ENCODE results near the gene NKD2.
"Not testable (repeated sequence)": the region's sequence is repeated elsewhere in the genome, so short reads cannot be mapped to it uniquely, and the experiment has no call there.

NKD2 gene

DNA sequence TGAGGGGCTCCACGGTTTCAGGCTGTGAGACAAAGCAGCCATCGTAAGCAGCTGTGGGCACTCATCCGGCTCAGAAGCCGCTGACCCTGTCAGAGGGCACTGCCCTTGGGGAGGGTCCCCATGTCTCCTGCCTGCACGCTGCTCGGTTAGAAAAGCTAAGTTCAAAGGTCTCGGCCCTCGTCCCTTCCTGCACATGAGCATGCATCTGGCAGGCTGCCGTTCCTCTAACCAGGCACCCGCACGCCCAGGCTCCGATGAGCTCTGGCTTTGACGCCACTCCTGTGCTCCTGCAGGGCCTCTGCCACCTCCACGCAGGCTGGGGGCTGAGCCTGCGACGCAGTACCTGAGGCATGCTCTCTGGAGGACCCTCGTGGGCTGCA is 51.3 kb downstream of the NKD2 start:
- DNase-seq: no peak

DNA sequence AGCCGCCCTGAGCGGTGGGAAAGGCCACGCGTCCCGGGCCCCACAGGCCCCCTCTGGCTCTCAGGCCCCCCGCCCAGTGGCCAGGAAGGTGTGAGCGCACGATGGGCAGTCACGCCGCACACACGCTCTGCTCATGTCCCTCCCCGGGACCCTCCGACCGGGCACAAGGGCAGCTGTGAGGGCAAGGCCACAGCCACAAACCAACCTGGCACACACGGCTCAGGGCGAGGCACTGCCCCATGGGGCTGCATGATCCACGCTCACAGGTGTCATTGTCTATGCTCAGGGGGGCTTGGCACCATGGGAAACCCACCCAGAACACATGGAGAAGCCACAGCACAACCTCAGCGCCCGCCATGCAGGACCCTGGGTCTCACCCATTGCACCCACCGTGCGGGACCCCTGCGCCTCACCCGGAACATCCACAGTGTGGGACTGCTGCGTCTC is 52.0 kb downstream of the NKD2 start:
- DNase-seq: no peak

DNA sequence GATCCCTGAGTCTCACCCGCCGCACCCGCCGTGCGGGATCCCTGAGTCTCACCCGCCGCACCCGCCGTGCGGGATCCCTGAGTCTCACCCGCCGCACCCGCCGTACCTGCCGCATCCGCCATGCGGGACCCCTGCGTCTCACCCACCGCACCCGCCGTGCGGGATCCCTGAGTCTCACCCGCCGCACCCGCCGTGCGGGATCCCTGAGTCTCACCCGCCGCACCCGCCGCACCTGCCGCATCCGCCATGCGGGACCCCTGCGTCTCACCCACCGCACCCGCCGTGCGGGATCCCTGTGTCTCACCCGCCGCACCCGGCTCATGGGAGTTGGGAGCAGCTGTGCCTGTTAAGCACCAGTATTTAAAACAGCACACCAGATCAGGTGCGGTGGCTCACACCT is 52.7 kb downstream of the NKD2 start:
- DNase-seq: not testable (repeated sequence)

DNA sequence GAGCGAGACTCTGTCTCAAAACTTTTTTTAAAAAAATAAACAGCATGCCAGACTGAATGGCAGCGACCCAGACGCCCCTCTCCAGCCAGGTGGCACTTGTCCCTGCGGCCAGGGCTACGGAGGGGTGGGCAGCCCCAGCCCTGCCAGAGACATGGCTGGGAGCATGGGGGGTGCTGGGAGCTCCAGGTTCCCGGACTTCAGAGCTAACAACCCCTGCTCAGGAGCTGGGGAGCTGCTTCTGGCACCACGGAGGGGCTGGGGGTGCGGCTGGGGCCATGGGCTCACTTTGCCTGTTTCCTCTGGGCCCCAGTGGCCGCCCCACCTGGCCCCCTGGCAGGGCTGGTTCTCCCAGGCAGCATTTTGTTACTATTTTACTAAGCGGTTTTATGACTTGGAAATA is 53.3 kb downstream of the NKD2 start:
- DNase-seq: no peak

DNA sequence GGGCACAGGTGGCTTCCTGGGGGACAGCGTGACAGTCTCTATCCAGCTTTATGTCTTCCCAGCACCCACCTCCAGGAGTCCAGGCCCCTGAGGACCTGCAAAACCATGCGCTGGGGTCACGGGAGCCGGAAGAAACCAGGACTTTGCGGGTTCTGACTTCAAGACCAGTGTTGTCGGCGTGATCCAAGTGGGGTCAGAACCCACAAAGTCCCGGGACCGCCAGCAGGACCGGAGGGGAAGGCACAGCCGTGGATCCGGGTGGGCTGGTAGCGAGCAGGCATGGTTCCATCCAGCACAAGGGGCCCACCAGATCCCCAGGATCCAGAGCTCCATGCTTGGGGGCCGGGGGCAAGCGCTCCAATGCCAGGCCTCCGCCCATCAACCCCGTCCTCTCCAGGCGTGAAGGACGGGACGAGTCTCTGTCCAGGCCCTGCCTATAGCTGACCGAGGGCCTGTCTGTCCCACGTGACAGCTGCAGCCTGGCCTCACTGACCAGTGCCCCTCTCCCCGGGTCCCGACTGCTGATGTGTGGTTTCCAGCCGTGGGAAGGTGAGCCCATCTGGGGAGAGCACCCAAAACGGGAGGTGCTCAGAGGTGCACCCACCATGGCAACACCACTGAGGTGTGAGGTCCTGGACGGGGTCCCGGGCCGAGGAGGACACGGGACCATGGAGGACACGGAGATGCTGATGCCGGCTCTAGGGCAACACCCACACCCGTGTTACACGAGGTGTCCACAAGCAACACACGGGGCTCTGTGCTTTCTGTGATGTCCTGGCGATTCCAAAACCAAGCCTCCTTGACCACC is 54.4 kb downstream of the NKD2 start:
- no peak for DNase-seq

DNA sequence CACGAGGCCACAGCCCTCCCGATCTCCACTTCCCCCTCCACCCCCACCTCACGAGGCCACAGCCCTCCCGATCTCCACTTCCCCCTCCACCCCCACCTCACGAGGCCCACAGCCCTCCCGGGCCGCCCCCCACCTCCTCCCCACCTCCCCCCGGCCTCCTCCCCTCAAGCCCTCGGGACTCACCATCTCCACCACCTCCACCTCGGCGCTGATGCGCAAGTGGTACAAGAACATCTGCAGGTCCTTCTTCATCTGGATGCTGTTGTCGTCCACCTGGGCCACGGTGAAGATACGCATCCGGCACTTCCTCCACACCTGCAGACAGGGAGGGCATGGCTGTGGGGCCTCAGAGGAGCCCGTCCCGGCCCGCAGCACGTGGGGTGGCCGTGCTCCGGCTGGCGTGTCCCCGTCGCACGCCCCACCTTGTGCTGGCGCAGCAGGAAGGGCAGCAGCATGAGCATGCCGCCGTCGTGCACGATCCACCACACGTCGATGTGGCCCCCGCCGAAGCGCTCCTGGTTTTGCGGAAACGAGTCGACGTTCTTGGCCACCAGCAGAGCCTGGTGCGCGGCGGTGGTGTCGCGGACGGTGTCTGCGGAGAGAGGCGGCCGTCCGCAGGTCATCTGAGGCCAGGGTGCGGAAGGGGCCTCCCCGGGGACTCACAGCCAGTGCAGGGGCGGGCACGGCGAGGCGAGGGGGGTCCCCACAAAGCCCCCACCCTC is 55.2 kb downstream of the NKD2 start:
- DNase-seq: no peak

DNA sequence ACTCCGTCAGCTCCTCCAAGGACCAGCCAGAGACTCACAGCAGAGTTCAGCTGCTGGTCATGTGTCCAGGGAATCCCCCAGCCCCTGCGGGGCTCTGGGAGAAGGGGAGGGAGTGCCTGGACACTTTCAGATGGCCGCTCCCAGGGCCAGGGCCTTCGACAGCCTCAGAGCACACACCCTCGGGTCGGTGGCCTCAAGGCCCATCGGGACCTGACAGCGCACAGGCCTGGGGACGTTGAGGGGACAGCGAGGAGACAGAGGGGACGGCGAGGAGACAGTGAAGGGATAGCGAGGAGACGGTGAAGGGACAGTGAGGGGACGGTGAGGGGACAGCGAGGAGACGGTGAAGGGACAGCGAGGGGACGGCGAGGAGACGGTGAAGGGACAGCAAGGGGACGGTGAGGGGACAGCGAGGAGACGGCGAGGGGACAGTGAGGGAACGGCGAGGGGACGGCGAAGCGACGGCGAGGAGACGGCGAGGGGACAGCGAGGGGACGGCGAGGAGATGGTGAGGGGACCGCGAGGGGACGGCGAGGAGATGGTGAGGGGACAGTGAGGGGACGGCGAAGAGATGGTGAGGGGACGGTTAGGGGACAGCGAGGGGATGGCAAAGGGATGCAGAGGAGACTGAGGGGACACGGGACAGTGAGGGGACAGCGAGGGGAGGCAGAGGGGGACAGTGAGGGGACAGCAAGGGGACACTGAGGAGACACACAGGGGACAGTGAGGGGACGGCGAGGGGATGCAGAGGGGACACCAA is 56.0 kb downstream of the NKD2 start:
- no peak for DNase-seq

DNA sequence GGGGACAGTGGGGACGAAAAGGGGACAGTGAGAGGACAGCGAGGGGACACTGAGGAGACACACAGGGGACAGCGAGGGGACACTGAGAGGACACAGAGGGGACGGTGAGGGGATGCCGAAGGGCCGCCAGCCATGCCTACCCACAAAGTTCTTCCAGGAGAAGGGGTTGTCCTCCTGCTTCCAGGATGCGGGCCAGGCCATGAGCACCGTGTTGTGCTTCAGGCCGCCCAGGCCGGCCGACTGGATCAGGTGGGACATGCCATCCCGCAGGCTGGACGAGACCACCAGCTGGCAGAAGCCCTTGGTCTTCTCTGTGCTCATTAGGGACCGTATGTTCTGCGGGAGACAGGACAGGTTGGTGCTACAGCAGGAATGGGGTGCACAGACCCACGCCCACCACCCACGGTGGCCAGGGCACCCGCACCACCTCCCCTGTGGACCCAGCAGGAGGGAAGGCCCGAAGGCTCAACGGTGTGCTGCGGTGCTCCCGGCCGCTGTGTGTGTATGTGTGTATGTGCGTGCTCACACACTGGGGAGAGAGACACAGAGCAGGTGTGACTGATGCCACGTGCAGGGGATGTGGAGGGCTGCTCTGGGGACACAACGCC is 56.6 kb downstream of the NKD2 start:
- DNase-seq: no peak

DNA sequence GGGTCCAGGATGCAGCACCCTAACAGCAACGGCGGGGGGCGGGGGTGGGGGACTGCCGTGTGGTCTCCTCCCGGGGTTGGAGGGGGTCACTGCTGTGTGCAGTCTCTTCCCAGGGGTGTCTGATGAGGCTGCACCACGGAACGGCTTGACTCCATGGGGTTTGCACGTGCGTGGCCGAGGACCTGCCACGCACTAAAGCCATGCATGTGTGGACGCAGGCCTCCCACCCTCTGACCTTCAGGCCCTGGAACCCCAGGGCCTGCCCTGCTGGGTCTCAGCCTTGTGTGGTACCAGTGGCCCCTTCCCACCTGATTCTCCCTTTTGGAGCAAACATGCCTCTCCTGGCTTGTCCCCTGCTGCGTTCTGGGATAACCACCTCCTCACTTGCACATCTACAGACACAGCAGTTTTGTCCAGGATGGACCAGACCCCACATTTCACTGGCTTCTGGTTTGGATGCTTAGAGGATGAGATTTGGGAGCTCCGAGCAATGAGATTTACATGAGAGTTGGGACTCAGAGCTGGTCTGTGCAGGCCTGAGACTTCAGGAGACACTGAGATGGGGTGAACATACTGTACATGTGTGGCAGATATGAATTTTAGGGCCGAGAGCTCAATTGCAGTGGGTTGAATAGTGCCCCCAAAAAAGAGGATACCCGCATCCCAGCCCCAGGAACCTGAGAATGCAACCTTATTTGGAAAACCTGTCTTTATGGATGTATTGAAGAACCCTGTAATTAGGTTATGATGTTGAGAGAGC is 57.5 kb downstream of the NKD2 start:
- DNase-seq: no peak

DNA sequence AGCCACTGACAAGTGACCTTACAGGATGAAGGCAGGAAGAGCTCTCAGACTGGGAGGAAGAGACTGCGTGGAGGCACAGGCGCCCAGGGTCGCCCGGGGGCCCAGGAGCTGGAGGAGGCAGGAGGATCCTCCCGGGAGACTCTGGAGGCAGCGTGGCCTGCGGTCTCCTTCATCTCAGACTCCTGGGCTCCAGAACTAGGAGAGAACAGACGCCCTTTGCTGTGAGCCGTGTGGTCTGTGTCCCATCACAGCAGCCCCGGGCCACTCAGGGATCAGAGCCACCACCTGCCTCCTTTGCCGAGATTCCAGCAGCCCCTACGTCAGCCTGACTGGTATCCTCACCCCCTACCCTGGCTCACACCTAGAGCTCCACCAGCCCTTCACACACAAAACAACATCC is 58.1 kb downstream of the NKD2 start:
- no peak for DNase-seq

DNA sequence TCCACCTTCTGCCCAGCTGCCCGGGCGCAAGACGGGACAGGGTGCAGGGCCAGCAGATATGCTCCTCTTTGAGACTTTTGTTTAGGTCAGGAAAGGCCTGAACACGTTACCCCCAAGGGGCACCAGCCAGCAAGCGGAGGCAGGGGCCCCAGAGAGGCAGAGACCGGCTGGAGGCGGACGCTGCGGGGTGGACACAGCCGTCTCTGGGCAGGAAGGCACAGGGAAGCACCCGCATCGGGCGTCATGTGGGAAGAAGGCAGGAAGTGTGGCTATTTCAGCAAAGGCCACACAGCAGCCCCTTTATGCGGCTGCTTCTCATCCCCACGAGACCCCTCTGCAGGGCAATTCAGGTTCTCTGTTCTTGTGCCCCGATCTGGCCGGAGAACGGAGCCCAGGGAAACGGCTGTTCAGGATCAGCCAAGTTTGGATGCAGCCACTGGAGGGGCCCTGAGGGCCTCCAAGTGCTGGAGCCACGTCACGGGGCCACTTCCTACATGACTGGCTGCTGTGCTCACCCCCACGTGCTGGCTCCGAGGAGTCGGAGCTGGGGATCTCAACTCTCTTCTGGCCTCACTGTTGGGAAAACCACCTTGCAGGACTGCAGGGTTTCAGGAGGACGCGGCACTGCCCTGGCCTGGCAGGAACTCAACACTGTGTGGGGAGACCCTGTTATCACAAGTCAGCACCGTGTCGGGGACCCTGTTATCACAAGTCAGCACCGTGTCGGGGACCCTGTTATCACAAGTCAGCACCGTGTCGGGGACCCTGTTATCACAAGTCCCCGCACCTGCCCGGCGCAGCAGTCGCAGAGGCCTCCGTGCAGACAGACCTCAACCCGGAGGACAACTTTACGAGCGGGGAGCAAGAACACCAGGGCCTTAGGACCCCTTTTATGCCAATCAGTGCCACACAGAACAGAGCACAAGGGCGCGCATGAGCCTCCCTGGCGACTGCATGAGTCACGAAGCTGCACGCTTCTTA is 58.8 kb downstream of the NKD2 start:
- no peak for DNase-seq

DNA sequence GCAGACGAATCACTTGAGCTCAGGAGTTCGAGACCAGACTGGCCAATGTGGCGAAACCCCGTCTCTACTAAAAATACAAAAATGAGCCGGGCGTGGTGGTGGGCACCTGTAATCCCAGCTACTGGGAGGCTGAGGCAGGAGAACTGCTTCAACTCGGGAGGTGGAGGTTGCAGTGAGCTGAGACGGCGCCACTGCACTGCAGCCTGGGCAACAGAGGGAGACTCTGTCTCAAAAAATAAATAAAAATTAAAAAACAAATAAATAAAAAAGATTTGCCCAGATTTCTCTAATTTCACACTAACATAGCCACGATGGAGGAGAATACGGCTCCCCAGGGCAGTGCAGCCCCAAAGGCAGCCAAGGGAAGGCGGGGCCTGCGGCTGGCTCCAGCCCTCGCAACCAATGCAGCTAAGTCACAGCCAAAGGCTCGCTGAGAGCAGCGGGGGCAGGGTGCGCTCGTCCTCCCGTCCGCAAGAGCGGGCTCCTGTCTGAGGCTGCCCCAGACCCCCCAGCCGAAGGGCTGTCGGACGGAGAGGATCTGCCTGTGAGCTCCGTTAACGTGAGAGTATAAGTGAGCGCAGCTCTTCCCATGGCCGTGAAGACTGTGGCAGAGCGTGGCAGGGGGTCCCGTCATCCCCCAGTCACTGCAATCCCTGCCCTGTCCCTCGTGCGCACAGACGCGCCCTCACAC is 59.7 kb downstream of the NKD2 start:
- no peak for DNase-seq

DNA sequence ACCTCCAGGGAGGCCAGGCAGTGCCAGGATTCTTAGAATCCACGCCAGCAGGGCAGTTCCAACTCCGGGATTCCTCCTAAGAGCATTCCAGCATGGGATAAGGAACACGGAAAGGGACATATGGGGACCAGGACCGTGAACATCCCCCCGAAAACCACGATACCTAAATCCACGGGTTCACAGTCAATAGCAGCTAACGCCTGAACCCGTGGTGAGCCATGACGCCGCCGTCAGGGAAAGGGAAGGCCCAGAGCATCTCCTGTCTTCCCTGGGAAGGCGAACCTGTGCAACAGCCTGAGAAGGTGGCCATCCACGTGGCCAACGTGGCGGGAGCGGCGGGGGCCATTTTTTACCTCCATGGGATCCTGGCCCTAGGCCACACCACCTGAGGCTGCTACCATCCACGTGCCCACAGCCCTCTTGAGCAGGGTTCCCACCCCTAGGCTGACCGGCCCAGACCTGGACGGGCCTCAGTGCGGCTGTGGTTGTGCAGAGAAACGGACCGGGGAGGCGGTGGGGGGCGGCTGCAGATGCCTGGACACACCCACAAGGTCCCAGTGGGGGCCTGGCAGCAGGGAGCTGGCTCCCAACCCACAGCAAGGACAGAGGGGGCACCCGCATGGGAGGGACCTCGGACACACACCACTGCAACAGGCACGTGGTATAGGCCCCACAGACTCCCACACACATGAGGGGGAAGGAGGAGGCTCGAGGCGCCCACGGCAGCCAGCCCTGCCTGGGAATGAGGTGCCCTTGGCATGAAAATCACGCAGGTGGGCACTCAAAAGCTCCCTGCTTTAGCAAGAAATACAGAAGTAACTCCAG is 60.5 kb downstream of the NKD2 start:
- no peak for DNase-seq

DNA sequence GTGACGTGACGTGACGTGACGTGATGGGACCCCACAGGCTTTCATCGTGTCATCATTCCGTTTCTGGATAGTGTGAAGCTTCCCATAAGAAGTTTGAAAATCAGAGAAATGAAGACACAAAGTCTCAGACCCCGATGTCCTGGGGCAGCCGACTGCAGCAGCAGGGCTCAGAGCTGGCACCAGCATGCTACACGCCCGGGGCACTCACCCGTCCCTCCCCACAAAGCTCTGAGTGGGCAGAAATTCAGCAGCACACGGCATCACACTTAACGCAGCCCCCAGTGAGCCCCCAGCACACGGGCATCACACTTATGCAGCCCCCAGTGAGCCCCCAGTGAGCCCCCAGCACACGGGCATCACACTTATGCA is 61.1 kb downstream of the NKD2 start:
- no peak for DNase-seq

DNA sequence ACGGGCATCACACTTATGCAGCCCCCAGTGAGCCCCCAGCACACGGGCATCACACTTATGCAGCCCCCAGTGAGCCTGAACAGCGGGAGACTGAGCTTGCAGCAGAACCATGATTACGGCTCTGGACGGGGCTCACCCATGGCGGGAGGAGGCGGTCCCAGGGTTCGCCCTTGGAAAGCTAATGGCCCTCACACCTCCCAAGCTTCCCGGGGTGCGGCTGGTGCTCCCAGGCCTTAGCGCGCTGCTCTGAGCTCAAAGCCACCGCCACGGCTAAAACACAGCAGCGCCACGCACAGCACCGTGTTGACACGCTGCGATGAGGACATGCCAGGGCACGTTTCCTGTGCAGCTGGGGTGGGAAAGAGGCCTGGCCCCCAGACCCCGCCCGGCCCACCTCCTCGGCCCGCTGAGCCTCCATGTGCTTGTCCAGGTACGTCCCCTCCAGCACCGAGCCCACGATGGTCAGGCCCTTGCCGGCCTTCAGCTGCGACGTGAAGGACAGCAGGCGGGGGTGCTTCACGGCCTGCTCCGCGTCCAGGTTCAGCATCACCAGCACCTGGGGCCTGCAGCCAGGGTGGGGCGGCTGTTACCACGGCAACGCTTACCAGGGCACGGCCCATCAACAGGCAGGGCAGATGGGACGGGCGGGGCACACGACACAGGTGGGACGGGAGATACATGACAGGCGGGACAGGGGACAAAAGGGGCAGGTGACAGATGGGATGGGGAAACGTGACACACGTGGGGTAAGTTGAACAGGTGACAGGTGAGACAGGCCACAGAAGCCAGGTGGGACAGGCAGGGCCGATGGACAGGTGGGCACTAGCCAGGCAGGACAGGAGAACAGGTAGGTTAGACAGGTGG is 64.9 kb downstream of the NKD2 start:
- DNase-seq: no peak

DNA sequence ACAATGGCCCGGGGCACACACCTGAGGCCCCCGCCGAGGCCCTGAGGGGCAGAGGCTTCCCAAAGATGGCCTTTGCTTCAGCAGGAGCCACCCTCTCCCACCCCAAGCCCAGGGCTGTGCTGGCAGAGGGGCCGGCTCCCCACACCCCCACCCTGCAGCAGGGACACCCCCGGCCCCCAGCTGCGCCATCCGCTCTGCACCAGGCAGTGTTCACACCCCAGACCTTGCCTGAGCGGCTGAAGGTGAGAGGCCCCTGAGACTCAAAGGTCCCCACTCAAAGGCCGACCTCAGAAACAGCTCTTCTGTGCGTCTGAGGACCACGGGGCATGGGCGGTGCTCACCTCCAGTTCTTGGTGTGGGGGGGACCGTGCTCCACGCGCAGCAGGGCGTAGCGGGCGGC is 65.6 kb downstream of the NKD2 start:
- no peak for DNase-seq

DNA sequence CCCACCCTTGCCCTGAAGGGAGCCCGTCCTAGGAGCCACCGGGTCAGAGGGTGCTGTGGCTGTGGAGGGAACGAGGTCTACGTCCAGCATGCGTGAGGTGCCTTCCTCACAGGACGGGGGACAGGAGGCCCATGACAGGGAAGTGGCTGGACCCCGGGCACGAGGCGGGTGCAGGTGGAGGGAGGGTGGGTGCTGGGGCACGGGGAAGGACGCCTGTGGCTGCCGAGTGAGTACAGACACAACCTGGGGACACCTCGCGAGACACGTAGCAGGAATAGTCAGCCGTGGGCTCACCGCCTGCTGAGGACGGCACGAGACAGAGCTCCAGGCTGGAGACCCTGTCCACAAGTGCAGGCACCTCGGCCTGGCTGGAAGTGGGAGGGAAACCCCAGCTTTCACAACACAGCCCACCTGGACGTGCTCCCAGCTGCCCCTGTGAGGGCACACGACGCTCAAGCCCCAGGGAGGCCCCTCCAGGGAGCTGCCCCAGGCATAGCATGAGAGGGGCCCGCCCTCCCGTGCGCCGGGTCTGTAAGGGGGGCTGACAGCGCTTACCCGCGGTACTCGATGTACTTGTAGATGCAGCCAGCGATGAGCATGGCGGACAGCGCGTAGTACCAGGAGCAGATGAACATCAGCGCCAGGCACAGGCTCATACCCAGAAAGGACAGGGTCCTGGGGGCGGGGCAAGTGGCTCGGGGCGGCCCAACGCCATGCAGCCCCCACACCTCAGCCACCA is 66.4 kb downstream of the NKD2 start:
- no peak for DNase-seq

DNA sequence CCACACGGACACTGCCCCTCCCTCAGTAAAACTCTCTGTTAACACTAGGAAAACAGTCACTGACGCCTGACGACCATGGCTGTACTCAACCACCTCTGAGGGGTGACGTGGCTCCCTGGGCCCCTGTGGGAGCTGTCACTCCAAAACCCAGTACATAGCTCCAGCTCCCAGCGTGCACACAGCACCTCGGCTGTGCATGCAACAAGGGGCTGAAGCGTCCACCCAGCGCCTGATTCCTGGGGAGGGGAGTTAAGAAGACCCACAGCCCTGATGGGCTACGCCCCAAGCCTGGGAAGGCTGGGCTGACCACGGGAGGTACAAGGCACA is 66.9 kb downstream of the NKD2 start:
- DNase-seq: no peak
